Endothelial cell of umbilical vein (primary cell): ENCODE results near the gene GIMAP8.

Experiments used
- EZH2 ChIP-seq: IDR thresholded peaks from 2 replicates; pipeline ENCODE4 v1.6.1; 2012; ENCODE audit warnings: borderline replicate concordance, low read depth, mild to moderate bottlenecking, moderate library complexity, low read length, inconsistent platforms; ENCODE audit not compliant: severe bottlenecking
- FOS ChIP-seq: IDR thresholded peaks from 2 replicates; pipeline ENCODE4 v1.6.1; 2011; ENCODE audit warnings: mild to moderate bottlenecking, low read length, moderate library complexity, borderline replicate concordance; ENCODE audit not compliant: insufficient read depth
- GATA2 ChIP-seq: IDR thresholded peaks from 2 replicates; pipeline ENCODE4 v1.7.0; 2011; ENCODE audit warnings: low read depth, mild to moderate bottlenecking, moderate library complexity, mixed read lengths, low read length; ENCODE audit not compliant: insufficient read length, insufficient read depth
- JUN ChIP-seq: IDR thresholded peaks from 2 replicates; pipeline ENCODE4 v1.6.1; 2011; ENCODE audit warnings: borderline replicate concordance, low read depth; ENCODE audit not compliant: insufficient read length, insufficient read depth
- MYC ChIP-seq: IDR thresholded peaks from one replicate; pipeline ENCODE4 v1.6.1; 2011; ENCODE audit warnings: mild to moderate bottlenecking, low read depth, low read length
- POLR2A ChIP-seq: IDR thresholded peaks from 2 replicates; pipeline ENCODE4 v1.6.1; 2012; ENCODE audit warnings: low read depth, mild to moderate bottlenecking, control low read depth, low read length
- POLR2AphosphoS5 ChIP-seq: IDR thresholded peaks from 2 replicates; pipeline ENCODE4 v1.6.1; 2012; ENCODE audit warnings: low read depth, mild to moderate bottlenecking, control low read depth, low read length, moderate library complexity; ENCODE audit not compliant: insufficient read depth
- TF ChIP-seq, protein P1 (sequence below), 2 donors: IDR thresholded peaks; 1 replicate in 1 of 2; 2 replicates in 1 of 2; pipeline ENCODE4 v1.5.1; 2011; ENCODE audit warnings: low read length in 2 of 2, mild to moderate bottlenecking in 2 of 2, moderate library complexity in 2 of 2, control low read depth in 1 of 2, inconsistent platforms in 1 of 2, low read depth in 1 of 2; ENCODE audit not compliant: insufficient read depth in 1 of 2; ENCODE audit errors: extremely low read depth in 1 of 2
- TF ChIP-seq, protein P2 (sequence below): IDR thresholded peaks from 2 replicates; pipeline ENCODE4 v1.6.1; 2011; ENCODE audit not compliant: insufficient read depth, insufficient read length

DNA sequence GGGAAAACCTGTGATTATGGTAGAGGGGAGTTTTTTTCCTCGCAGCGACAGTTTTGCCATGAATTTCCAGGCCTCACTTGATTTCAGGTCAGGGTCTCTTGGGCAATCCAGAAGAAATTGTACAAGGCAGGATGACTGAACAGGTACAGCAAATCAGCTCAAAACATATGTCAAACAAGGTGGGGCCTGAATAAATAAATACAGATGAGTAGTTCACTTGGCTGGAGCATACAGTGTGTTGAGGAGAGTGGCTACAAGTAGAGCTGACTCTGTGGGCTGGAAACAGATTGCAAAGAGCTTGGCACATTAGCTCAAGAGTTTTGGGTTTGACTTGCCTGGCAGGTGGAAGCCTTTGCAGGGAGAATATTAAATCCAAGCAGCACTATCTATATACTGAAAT is 15.0 kb downstream of the GIMAP8 start:
- no peak for TF ChIP-seq EZH2
- TF ChIP-seq POLR2A = no peak
- TF ChIP-seq, protein P1, sequence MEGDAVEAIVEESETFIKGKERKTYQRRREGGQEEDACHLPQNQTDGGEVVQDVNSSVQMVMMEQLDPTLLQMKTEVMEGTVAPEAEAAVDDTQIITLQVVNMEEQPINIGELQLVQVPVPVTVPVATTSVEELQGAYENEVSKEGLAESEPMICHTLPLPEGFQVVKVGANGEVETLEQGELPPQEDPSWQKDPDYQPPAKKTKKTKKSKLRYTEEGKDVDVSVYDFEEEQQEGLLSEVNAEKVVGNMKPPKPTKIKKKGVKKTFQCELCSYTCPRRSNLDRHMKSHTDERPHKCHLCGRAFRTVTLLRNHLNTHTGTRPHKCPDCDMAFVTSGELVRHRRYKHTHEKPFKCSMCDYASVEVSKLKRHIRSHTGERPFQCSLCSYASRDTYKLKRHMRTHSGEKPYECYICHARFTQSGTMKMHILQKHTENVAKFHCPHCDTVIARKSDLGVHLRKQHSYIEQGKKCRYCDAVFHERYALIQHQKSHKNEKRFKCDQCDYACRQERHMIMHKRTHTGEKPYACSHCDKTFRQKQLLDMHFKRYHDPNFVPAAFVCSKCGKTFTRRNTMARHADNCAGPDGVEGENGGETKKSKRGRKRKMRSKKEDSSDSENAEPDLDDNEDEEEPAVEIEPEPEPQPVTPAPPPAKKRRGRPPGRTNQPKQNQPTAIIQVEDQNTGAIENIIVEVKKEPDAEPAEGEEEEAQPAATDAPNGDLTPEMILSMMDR (IDR thresholded peaks at IDR 0.05; ENCODE audit: extremely low read depth in 1 of 2, insufficient read depth in 1 of 2, low read depth in 1 of 2, low read length in 2 of 2) = no peak
- TF ChIP-seq GATA2 = no peak
- TF ChIP-seq FOS = no peak
- TF ChIP-seq POLR2AphosphoS5 = no peak
- TF ChIP-seq, protein P2, sequence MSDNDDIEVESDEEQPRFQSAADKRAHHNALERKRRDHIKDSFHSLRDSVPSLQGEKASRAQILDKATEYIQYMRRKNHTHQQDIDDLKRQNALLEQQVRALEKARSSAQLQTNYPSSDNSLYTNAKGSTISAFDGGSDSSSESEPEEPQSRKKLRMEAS = no peak
- TF ChIP-seq MYC = no peak
- no peak for TF ChIP-seq JUN
